GM11168 (cell line): ENCODE measurements around the gene CACNA1G.

Experiments used
- in situ Hi-C: fragments of 300-500 bp; cut with MboI; formaldehyde crosslinking; loops from one replicate; pipeline ENCODE4 v1.12.0; 2022; ENCODE audit warnings: low sequenced_read_pairs; ENCODE audit not compliant: unreplicated experiment

CACNA1G gene

GRCh38 chr17:50626037-50626574 lies 65.6 kb downstream of the CACNA1G start:
- in situ Hi-C loops = loop anchor here (5.0 kb wide), 2 partner anchors 74 to 129 kb away; no protein-coding TSS in a partner anchor

- in situ Hi-C loops = loop anchor here (5.0 kb wide), 2 partner anchors 75 to 130 kb away; no protein-coding TSS in a partner anchor
These were observed 66.7 kb downstream of the CACNA1G start for GRCh38 chr17:50627036-50627781.

GRCh38 chr17:50627782-50628601 lies 67.5 kb downstream of the CACNA1G start:
- in situ Hi-C loops = loop anchor here (5.0 kb wide), 2 partner anchors 76 to 131 kb away; no protein-coding TSS in a partner anchor

GRCh38 chr17:50629902-50630301 lies 69.4 kb downstream of the CACNA1G start:
- in situ Hi-C loops = loop anchor here (5.0 kb wide), 2 partner anchors 78 to 133 kb away; no protein-coding TSS in a partner anchor

GRCh38 chr17:50630524-50631194 lies 70.1 kb downstream of the CACNA1G start:
- in situ Hi-C loops = no loop called here

GRCh38 chr17:50631195-50631907 lies 70.8 kb downstream of the CACNA1G start:
- in situ Hi-C loops = no loop called here

- in situ Hi-C loops = no loop called here
These were observed 71.5 kb downstream of the CACNA1G start for GRCh38 chr17:50631908-50632571.

- in situ Hi-C loops = no loop called here
These were observed 72.1 kb downstream of the CACNA1G start for GRCh38 chr17:50632637-50633036.

- in situ Hi-C loops = no loop called here
These were observed 73.2 kb downstream of the CACNA1G start for GRCh38 chr17:50633683-50634082.

- in situ Hi-C loops = no loop called here
These were observed 73.9 kb downstream of the CACNA1G start, which contains the start of gene ABCC3 for GRCh38 chr17:50634224-50634914. Gene ABCC3 (plus strand): TSS chr17:50634881. CDS start chr17:50634937, 56 bp downstream.

- in situ Hi-C loops = no loop called here
These were observed 74.6 kb downstream of the CACNA1G start for GRCh38 chr17:50634915-50635731.

- in situ Hi-C loops = no loop called here
These were observed 75.1 kb downstream of the CACNA1G start for GRCh38 chr17:50635732-50635981.

GRCh38 chr17:50635982-50636803 lies 75.7 kb downstream of the CACNA1G start:
- in situ Hi-C loops = no loop called here

- in situ Hi-C loops = no loop called here
These were observed 76.3 kb downstream of the CACNA1G start for GRCh38 chr17:50636804-50637195.

GRCh38 chr17:50637829-50638605 lies 77.5 kb downstream of the CACNA1G start:
- in situ Hi-C loops = no loop called here

- in situ Hi-C loops = no loop called here
These were observed 78.1 kb downstream of the CACNA1G start for GRCh38 chr17:50638606-50638965.
